WTC11 (cell line): ENCODE measurements around the gene XPR1.

Source experiments
- IRF2 ChIP-seq: sonication (generic); formaldehyde crosslinking; IDR thresholded peaks from 2 replicates; pipeline ENCODE4 v1.8.0; 2022; ENCODE audit warnings: low read depth, missing genetic modification reagents, borderline replicate concordance
- MXD4 ChIP-seq: fragments of 250-450 bp; sonication (Bioruptor Pico); IDR thresholded peaks from 2 replicates; pipeline ENCODE4 v1.8.0; 2021; ENCODE audit warnings: mild to moderate bottlenecking, moderate library complexity, borderline replicate concordance
- NR2C2 ChIP-seq: sonication (generic); formaldehyde crosslinking; IDR thresholded peaks from 2 replicates; pipeline ENCODE4 v1.8.0; 2022; ENCODE audit warnings: mild to moderate bottlenecking, missing genetic modification reagents
- NR3C1 ChIP-seq: sonication (generic); formaldehyde crosslinking; conservative IDR thresholded peaks from 2 replicates; pipeline ENCODE4 v1.8.1; 2023; ENCODE audit warnings: low read depth, mild to moderate bottlenecking, missing genetic modification reagents
- ZNF121 ChIP-seq: sonication (generic); formaldehyde crosslinking; IDR thresholded peaks from 2 replicates; pipeline ENCODE4 v1.8.0; 2023; ENCODE audit warnings: missing genetic modification reagents
- TF ChIP-seq, protein P1 (sequence below): fragments of 200-600 bp; IDR thresholded peaks from 2 replicates; pipeline ENCODE4 v1.8.0; 2022; ENCODE audit warnings: antibody characterized with exemption
- TF ChIP-seq, protein P2 (sequence below): sonication (generic); formaldehyde crosslinking; IDR thresholded peaks from 2 replicates; pipeline ENCODE4 v1.8.0; 2022; ENCODE audit warnings: missing genetic modification reagents
- TF ChIP-seq, protein P3 (sequence below): fragments of 250-450 bp; sonication (Bioruptor Pico); IDR thresholded peaks from 2 replicates; pipeline ENCODE4 v1.9.0; 2021; ENCODE audit warnings: mild to moderate bottlenecking
- TF ChIP-seq, protein P4 (sequence below): sonication (generic); formaldehyde crosslinking; IDR thresholded peaks from 2 replicates; pipeline ENCODE4 v1.8.0; 2022; ENCODE audit warnings: mild to moderate bottlenecking, missing genetic modification reagents
- TF ChIP-seq, protein P5 (sequence below): sonication (generic); formaldehyde crosslinking; conservative IDR thresholded peaks from 2 replicates; pipeline ENCODE4 v1.8.1; 2022; ENCODE audit warnings: mild to moderate bottlenecking, missing genetic modification reagents
- TF ChIP-seq, protein P6 (sequence below): sonication (generic); formaldehyde crosslinking; IDR thresholded peaks from 2 replicates; pipeline ENCODE4 v1.8.0; 2022; ENCODE audit warnings: mild to moderate bottlenecking, missing genetic modification reagents
- TF ChIP-seq, protein P7 (sequence below): fragments of 250-450 bp; sonication (Bioruptor Pico); IDR thresholded peaks from 2 replicates; pipeline ENCODE4 v1.9.0; 2021; ENCODE audit warnings: mild to moderate bottlenecking, borderline replicate concordance

GRCh38 chr1:180674603-180675530, 43.0 kb downstream of the XPR1 start:
- TF ChIP-seq, protein P1, sequence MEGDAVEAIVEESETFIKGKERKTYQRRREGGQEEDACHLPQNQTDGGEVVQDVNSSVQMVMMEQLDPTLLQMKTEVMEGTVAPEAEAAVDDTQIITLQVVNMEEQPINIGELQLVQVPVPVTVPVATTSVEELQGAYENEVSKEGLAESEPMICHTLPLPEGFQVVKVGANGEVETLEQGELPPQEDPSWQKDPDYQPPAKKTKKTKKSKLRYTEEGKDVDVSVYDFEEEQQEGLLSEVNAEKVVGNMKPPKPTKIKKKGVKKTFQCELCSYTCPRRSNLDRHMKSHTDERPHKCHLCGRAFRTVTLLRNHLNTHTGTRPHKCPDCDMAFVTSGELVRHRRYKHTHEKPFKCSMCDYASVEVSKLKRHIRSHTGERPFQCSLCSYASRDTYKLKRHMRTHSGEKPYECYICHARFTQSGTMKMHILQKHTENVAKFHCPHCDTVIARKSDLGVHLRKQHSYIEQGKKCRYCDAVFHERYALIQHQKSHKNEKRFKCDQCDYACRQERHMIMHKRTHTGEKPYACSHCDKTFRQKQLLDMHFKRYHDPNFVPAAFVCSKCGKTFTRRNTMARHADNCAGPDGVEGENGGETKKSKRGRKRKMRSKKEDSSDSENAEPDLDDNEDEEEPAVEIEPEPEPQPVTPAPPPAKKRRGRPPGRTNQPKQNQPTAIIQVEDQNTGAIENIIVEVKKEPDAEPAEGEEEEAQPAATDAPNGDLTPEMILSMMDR = no peak
- TF ChIP-seq IRF2 (CRISPR knock-in tag) (no peak), ZNF121 (no peak), NR3C1 (no peak), MXD4 (no peak), NR2C2 (no peak)
- TF ChIP-seq, protein P2, sequence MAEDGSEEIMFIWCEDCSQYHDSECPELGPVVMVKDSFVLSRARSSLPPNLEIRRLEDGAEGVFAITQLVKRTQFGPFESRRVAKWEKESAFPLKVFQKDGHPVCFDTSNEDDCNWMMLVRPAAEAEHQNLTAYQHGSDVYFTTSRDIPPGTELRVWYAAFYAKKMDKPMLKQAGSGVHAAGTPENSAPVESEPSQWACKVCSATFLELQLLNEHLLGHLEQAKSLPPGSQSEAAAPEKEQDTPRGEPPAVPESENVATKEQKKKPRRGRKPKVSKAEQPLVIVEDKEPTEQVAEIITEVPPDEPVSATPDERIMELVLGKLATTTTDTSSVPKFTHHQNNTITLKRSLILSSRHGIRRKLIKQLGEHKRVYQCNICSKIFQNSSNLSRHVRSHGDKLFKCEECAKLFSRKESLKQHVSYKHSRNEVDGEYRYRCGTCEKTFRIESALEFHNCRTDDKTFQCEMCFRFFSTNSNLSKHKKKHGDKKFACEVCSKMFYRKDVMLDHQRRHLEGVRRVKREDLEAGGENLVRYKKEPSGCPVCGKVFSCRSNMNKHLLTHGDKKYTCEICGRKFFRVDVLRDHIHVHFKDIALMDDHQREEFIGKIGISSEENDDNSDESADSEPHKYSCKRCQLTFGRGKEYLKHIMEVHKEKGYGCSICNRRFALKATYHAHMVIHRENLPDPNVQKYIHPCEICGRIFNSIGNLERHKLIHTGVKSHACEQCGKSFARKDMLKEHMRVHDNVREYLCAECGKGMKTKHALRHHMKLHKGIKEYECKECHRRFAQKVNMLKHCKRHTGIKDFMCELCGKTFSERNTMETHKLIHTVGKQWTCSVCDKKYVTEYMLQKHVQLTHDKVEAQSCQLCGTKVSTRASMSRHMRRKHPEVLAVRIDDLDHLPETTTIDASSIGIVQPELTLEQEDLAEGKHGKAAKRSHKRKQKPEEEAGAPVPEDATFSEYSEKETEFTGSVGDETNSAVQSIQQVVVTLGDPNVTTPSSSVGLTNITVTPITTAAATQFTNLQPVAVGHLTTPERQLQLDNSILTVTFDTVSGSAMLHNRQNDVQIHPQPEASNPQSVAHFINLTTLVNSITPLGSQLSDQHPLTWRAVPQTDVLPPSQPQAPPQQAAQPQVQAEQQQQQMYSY (CRISPR knock-in tag) = no peak
- TF ChIP-seq, protein P3, sequence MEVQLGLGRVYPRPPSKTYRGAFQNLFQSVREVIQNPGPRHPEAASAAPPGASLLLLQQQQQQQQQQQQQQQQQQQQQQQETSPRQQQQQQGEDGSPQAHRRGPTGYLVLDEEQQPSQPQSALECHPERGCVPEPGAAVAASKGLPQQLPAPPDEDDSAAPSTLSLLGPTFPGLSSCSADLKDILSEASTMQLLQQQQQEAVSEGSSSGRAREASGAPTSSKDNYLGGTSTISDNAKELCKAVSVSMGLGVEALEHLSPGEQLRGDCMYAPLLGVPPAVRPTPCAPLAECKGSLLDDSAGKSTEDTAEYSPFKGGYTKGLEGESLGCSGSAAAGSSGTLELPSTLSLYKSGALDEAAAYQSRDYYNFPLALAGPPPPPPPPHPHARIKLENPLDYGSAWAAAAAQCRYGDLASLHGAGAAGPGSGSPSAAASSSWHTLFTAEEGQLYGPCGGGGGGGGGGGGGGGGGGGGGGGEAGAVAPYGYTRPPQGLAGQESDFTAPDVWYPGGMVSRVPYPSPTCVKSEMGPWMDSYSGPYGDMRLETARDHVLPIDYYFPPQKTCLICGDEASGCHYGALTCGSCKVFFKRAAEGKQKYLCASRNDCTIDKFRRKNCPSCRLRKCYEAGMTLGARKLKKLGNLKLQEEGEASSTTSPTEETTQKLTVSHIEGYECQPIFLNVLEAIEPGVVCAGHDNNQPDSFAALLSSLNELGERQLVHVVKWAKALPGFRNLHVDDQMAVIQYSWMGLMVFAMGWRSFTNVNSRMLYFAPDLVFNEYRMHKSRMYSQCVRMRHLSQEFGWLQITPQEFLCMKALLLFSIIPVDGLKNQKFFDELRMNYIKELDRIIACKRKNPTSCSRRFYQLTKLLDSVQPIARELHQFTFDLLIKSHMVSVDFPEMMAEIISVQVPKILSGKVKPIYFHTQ (CRISPR knock-in tag) = no peak
- TF ChIP-seq, protein P4, sequence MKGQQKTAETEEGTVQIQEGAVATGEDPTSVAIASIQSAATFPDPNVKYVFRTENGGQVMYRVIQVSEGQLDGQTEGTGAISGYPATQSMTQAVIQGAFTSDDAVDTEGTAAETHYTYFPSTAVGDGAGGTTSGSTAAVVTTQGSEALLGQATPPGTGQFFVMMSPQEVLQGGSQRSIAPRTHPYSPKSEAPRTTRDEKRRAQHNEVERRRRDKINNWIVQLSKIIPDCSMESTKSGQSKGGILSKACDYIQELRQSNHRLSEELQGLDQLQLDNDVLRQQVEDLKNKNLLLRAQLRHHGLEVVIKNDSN = no peak
- TF ChIP-seq, protein P5, sequence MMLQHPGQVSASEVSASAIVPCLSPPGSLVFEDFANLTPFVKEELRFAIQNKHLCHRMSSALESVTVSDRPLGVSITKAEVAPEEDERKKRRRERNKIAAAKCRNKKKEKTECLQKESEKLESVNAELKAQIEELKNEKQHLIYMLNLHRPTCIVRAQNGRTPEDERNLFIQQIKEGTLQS (CRISPR knock-in tag) = no peak
- TF ChIP-seq, protein P6, sequence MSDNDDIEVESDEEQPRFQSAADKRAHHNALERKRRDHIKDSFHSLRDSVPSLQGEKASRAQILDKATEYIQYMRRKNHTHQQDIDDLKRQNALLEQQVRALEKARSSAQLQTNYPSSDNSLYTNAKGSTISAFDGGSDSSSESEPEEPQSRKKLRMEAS = no peak
- TF ChIP-seq, protein P7, sequence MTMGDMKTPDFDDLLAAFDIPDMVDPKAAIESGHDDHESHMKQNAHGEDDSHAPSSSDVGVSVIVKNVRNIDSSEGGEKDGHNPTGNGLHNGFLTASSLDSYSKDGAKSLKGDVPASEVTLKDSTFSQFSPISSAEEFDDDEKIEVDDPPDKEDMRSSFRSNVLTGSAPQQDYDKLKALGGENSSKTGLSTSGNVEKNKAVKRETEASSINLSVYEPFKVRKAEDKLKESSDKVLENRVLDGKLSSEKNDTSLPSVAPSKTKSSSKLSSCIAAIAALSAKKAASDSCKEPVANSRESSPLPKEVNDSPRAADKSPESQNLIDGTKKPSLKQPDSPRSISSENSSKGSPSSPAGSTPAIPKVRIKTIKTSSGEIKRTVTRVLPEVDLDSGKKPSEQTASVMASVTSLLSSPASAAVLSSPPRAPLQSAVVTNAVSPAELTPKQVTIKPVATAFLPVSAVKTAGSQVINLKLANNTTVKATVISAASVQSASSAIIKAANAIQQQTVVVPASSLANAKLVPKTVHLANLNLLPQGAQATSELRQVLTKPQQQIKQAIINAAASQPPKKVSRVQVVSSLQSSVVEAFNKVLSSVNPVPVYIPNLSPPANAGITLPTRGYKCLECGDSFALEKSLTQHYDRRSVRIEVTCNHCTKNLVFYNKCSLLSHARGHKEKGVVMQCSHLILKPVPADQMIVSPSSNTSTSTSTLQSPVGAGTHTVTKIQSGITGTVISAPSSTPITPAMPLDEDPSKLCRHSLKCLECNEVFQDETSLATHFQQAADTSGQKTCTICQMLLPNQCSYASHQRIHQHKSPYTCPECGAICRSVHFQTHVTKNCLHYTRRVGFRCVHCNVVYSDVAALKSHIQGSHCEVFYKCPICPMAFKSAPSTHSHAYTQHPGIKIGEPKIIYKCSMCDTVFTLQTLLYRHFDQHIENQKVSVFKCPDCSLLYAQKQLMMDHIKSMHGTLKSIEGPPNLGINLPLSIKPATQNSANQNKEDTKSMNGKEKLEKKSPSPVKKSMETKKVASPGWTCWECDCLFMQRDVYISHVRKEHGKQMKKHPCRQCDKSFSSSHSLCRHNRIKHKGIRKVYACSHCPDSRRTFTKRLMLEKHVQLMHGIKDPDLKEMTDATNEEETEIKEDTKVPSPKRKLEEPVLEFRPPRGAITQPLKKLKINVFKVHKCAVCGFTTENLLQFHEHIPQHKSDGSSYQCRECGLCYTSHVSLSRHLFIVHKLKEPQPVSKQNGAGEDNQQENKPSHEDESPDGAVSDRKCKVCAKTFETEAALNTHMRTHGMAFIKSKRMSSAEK = no peak
